ENCODE data around the gene CUL5.
"Not testable (repeated sequence)": the region's sequence is repeated elsewhere in the genome, so short reads cannot be mapped to it uniquely, and the experiment has no call there.

The CUL5 gene

DNA sequence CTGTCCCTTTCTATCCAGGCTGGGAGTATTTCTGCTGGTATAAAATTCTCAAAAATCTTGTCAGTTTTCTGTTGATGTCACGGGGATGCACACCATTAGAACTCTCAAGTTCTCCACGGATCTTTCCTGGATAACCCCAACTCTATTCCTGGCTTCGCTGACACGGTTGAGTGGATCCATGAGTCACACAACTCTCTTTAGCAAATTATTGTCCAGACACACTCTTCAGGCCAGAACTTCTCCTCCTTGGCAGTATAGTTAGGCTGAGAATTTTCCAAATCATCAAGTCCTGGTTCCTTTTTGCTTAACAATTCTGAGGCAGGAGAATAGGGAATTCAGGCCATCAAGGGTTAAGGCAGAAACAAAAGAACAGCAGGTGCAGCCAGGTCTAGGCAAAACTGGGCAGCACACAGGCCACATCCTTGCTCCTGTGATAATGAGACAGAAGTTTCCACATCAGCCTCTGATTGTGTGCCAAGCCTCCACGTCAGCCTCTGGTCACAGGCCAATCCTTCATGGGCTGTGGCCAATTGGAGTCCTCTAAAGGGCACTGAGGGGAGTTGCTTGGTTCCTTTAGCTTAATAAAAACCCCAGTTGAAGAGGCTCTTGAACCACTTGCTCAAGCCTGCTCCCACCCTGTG is 106.9 kb downstream of the CUL5 start:
- DNase-seq (ENCODE audit: low spot score) = peak; percentile 84

DNA sequence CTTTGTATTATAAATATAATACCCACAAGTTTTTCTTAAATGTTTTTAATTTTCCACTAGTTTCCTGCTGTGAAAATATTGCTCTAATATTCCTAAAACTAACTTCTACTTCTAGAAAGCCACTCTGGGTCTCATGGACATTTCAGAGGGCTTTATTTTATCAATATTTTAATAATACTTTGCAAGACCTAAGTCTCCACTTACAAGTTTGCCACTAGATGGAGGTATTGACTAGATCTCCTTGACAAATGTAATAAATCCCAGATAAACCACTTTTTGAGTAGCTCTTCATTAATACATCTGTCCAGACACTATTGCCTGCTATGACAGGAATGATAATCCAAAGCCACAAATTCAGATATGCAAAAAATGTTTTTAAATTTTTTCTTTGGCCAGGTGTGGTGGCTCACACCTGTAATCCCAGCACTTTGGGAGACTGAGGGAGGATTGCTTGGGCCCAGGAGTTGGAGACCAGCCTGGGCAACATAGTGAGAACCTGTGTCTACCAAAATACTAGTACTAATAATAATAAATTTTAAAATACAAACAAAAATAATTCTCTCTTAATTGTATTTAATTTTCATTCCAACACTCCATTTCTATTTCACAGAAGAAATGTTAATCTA is 109.2 kb downstream of the CUL5 start:
- no peak for DNase-seq (ENCODE audit: low spot score)

DNA sequence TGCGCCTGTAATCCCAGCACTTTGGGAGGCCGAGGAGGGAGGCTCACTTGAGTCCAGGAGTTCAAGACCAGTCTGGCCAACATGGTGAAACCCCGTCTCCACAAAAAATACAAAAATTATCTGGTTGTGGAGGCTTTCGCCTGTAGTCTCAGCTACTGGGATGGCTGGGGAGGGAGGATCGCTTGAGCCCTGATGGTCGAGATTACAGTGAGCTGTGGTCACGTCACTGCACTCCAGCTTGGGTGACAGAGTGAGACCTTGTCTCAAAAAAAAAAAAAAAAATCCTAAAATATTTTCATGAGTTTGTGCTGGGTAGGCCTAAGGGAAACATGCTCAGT is 112.2 kb downstream of the CUL5 start:
- DNase-seq (ENCODE audit: low spot score) = not testable (repeated sequence)

- DNase-seq (ENCODE audit: low spot score) = peak; percentile 98
Observed at GRCh38 chr11:108121274-108122155, 112.8 kb downstream of the CUL5 start, which contains the start of gene ACAT1. Gene ACAT1 (plus strand): TSS chr11:108121567. CDS start chr11:108121607, 40 bp downstream.

DNA sequence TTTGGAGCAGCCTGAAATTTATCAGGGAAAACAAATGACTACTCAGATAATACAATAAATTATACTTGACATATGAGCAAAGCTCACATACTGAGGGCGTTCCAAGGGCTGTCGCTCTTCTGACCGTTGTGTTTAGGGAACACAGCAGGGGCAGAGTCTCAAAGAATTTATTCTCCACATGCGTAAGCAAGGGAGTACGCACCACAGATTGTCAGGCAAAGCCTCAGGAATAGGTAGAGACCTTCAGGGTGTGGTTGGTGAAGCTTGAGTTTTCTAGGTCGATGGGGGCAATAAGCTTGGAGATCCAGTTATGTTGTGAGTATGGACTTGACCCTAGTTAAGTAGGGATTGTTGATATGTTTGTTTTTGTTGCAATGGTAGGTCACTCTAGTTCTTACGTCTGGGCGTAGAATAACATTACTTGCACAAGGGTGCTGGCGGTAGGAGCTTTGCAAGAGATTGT is 113.5 kb downstream of the CUL5 start:
- DNase-seq (ENCODE audit: low spot score) = no peak

DNA sequence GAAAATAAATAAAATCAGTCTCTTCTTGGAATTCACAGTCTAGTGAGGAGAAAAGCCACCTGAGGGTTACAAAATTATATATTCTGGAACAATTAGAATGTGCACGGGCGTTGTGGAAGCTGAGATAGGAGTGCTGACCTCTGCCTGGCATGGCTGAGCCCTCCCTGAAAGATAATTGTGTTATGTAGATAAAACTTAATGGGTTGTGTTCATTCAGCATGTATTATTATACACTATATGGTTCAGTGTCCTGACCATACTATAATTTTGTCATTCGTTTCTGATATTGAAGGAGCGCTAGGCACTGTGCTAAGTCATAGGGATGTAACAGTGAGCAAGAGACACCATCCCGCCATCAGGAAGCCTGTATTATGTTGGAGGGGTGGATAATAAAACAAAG is 116.4 kb downstream of the CUL5 start:
- DNase-seq (ENCODE audit: low spot score) = no peak

GRCh38 chr11:108128772-108129171 is 120.1 kb downstream of the CUL5 start:
- no peak for DNase-seq (ENCODE audit: low spot score)

DNA sequence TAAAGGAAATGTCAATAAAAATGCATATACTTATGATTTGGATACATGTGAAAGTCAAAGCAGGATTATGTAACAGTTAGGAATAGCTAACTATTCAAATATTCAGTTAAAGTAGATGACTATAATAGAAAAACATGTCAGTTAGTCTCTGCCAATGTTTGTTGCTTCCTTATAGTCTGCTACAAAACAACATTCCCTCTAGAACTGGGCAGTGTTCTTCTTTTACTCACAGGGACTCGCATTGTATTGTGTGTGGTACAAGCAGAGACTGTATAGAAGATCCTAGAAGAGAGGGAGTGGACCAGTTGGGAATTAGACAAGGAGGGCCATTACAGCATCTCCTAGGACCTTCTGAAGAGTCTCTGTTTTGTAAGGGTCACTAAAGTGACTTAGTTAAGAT is 123.3 kb downstream of the CUL5 start:
- no peak for DNase-seq (ENCODE audit: low spot score)

GRCh38 chr11:108132993-108133538 is 124.4 kb downstream of the CUL5 start:
- not testable (repeated sequence) for DNase-seq (ENCODE audit: low spot score)

- DNase-seq (ENCODE audit: low spot score) = no peak
Observed at GRCh38 chr11:108135845-108136544, 127.3 kb downstream of the CUL5 start.

DNA sequence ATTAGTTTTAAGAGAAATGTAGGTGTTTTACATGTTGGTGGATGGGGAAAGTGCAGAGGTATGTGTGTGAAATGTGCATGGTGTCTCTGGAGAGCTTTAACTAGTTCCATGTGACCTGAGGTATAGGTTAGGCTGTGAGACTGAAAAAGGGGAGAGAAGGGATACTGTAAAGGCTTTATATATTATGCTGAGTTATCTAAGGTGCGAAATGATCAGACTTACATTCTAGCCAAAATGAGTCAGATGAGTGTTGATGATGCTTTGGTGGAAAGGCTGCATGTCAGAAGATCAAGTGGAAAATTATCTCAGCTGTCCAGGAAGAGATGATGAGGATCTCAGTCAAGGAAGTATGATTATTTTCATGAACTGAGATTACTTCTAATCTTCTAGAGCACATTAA is 128.5 kb downstream of the CUL5 start:
- no peak for DNase-seq (ENCODE audit: low spot score)

DNA sequence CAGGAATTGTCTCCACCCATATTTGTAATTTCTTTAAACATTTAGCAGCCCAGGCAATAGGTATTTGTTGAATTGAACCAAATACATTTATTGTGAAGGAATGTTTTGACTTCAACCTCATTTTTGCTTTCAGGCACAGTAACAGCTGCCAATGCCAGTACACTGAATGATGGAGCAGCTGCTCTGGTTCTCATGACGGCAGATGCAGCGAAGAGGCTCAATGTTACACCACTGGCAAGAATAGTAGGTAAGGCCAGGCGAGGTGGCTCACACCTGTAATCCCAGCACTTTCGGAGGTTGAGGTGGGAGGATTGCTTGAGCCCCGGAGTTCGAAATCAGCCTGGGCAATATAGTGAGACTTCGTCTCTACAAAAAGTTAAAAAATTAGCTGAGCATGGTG is 133.6 kb downstream of the CUL5 start:
- no peak for DNase-seq (ENCODE audit: low spot score)

- DNase-seq (ENCODE audit: low spot score) = no peak
Observed at GRCh38 chr11:108144615-108145014, 135.9 kb downstream of the CUL5 start.

DNA sequence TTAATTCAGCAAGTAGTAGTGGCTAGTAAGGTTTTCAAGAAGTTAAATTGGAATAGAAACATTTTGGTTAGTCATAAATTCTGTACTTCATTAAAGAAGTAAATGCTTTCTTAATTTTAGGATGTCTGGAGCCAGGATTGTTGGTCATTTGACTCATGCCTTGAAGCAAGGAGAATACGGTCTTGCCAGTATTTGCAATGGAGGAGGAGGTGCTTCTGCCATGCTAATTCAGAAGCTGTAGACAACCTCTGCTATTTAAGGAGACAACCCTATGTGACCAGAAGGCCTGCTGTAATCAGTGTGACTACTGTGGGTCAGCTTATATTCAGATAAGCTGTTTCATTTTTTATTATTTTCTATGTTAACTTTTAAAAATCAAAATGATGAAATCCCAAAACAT is 138.5 kb downstream of the CUL5 start:
- DNase-seq (ENCODE audit: low spot score) = no peak

- no peak for DNase-seq (ENCODE audit: low spot score)
Observed at GRCh38 chr11:108148556-108148955, 139.9 kb downstream of the CUL5 start.

DNA sequence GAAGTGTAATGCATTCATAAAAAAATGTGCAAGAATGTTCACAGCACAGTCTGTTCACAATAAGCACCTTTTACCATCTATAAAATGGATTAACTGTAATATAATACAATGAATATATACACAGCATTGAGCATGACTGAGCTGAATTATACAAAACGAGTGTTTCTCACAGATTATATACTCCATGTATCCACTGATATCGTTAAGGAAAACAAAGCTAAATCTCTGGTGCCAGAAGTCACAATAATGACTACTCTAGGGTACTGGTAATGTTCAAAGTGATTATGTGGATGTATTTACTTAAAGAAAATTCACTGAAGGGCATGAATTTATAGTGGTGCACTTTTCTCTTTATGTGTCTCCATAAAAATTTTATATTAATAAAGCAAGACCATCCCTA is 145.9 kb downstream of the CUL5 start:
- DNase-seq (ENCODE audit: low spot score) = no peak
